NCI-H82 treated with DMSO at 0.1 percent for 48 hours (cell line): ENCODE data around the gene ANKRD35.
"Not testable (repeated sequence)": the region's sequence is repeated elsewhere in the genome, so short reads cannot be mapped to it uniquely, and the experiment has no call there.

Source experiments
- DNase-seq: peaks from one replicate; lab custom pipeline; 2025; ENCODE audit not compliant: unreplicated experiment; lab: John Stamatoyannopoulos, UW

The ANKRD35 gene

DNA sequence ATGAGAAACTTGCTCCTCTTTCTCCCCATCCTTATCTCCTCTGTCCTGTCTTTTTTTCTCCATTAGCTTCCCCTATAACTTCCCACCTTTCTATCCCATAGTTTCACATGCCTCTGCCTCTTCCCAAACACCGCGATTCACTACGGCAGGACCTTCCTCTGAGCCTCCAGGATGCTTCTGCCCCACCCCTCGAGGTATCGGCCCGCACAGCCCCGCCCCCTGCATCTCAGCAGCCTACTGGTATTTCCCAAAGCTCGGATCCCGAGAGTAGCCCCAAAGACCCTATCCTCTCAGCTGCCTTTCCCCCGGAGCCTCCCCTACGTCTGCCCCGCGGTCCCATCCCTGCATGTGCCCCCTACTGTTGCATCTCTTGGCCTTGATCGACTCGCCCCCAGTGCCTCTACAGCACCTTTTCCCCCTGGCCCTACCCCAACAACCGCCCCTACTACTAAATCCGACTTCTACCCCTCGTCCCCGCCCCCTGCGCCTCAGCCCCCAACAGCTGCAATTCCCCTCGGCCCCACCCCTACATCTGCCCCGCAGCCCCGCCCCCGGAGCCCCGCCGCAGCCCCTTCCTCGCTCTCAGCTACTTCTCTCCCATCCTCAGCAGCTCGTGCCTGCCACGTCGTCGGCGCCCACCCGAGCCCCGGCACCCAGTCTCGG lies 27.3 kb downstream of the ANKRD35 start:
- peak; percentile 87 for DNase-seq

DNA sequence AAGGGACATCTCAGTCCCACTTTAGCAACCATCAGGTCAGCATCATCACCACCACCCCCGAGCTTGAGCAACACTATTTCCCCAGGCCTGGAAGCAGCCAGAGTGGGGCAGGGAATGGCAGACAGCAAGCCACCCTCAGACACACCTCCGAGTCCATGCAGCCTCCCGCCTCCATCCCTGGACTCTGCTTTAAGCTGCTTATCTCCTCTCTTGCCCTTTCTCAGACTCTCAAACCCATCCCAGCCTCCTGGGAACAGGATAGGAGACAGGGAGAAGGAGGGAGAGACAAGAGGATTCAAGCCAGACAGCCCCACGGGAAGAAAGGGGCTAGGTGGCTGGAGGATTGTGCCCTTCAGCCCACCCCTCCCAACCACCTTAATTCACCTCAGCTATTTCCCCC lies 28.5 kb downstream of the ANKRD35 start:
- DNase-seq: no peak

DNA sequence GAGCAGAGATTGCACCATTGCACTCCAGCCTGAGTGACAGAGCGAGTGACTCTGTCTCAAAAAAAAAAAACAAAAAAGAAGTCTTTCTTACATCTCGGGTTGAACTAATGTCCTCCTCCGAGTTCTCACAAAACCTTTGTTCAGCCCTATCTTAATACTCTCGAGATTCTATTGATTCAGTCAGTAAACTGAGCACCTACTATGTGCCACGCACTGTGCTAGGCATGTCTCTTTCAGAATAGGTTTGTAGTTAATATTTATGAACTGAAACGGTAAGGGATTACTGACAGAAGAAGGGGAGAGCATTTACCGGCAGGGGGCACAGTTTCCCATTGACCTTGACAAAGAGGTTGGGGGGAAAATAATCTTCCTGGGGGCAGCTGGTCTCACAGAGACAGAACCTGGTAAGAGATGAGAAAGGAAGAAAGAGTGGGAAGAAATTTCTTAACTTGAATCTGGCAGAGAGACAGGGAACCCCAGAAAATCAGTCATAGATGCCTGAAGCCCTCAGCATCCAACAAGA lies 30.2 kb downstream of the ANKRD35 start:
- no peak for DNase-seq

DNA sequence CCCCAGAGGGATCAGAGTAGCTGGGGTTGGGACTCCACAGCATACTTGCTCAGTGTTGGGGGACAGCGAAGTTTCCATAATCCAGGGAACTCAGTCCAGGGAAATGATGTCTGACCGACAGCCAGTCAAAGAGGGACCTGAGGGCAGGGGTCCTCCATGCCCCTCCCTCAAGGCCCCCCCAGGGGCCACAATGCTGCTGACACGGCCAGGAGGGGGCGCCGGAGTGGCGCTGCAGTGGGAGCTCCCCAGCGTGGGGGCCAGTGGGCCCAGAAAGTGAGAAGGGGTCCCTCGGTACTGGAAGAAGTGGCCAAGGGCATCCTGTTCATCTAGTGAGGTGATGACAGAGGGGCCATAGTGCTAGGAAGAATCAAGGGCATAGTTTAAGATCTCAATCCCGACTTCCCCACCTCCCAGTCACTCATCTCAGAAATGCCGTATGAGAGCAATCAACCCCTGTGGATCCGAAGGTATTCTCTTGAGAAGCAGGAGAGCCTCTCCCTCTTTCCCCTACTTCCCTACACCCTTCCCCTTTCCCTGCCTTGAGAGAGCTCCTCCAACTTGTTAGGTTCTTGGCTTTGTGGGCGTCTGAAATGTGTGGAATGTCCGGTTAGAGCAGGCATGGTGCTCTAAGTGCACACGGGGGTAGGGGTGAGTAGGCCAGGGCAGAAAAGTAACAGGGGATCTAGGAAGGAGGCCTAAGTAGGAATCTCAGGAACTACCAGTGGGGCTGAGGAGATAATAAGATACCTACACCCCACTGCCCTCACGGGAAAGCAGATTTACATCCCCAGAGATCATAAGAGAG lies 36.1 kb downstream of the ANKRD35 start:
- no peak for DNase-seq

DNA sequence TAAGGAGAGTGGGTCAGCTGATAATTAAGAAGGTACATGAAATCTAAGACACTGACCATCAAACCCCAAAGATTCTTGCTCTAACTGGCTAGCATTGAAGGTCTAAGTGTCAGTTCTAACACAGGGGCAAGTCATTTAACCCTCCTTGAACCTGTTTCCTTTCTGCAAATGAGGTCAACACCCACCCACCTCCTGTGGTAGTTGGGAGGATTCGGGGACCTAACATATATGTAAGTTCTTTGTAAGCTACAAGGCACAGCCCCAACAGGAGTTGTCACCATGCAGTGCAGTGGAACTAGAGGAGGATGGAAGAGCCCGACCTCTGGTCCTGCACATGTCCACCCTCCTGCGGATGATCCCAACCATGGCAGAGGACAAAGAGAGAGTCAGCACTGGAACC lies 37.8 kb downstream of the ANKRD35 start:
- DNase-seq: no peak

DNA sequence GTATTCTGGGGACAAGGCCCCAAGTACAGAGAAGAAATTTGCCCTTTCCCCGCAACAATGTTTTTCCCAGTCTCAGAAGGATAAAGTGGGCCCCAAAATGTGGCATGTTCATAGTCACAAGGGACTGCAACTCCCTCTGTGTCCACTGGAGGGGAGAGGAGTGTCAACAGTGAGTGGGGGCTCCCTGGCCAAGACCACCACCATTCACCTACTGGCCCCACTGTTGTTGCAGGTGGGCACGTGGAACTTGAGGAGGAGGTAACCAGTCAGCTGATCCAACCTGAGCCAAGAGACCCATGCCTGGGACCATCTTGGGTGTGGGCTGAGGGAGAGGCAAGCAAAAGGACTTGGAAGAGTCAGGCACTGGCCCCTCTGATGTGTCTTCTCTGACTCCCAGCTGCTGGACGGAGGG lies 39.5 kb downstream of the ANKRD35 start:
- no peak for DNase-seq

DNA sequence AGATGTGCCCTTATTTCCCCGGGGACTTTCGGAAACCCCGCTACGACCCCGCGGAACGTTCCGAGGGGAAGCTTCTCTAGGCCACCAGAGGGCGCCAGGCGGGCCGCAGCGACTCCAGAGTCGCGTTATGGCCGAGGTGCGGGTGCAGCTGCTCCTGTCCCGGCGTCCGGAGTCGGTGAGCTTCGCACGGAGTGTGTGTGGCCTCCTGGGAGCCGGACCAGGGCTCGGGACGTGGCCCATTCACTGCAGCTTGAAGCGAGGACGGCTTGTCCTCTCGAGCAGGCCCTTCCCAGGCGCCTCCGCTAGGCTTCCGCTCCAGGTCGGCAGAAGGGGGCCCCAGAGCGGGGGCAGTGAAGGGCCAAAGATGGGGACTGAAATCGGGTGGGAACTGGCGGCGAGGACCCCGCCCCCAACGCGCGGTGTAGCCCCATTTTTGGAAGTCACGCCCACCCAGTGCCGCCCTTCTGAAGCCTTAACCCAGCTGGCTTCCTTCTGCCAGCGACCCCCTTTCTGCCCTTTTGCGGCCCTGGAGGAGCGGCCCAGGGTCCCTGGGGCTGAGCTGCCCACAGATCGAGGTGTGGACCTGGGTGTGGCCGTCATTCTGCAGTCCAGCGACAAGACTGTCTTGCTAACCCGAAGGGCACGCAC lies 40.0 kb downstream of the ANKRD35 start, which contains the start of gene NUDT17:
TSS of gene NUDT17 (plus strand) at position 117 of the 648 bp plus-strand sequence. CDS start at position 128, 11 bp downstream.
- DNase-seq: peak; percentile 55

DNA sequence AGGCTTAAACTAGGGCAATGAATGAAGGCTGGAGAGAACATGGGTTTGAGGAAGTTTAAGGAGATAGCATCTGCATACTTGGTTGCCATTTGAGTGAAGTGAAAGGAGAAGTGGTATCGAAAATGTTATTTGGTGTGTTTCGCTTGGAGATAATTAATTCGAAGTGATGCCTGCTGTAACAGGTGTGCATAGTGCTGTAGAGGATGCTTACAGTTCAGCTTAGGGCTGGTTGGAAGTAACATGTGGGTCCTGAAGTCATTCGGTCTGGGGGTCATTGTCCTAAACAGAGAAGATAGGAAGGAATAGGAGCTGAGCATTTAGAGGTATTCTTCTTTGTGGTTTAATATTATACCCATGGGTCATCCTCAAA lies 40.5 kb downstream of the ANKRD35 start:
- DNase-seq: peak; percentile 55

DNA sequence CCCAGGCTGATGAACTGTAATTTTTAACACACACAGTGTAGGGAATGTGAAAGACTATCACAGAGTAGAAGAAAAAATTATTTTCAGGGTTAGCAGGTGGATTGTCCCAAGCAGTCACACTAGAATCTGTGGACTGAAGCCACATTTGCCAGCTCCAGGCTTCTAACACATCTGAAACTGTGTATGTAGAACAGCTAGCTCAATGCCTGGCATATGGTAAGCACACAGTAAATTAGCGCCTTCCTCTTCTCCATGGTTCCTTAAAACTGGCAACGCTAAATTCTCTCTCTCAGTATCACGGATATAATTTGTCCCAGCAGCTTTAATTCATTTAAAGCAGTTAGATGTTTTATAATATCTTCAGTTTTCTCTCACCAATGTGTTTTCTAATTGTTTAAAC lies 42.6 kb downstream of the ANKRD35 start:
- DNase-seq: no peak

DNA sequence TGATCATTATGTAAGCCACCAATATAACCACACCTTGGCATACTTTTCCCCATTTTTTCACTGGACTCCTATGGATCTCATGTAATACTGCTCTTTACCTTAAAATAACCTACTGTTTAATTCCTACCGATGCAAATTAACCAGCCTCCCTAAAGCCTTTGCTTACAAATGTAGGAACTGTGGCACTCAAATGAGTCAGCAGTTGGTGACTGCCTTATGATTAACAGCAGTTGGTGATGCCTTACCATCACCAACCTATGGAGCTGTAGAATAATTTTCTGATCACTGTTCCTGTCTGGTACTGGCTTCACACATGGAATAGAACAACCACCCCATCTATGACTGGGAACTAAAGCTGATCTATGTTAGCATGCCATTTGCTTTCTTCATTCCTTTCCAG lies 48.0 kb downstream of the ANKRD35 start:
- DNase-seq: no peak

DNA sequence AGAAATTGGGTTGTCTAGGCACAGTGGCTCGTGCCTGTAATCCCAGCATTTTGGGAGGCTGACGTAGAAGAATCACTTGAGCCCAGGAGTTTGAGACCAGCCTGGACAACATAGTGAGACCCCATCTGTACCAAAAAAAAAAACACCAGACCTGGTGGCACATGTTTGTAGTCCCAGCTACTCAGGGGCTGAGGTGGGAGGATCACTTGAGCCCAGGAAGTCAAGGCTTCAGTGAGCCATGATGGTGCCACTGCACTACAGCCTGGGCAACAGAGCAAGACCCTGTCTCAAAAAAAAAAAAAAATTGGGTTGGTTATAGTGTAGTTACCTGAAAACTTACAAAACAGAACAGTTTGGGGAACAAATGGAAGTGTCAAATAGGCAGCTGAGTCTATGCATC lies 54.9 kb downstream of the ANKRD35 start:
- DNase-seq: not testable (repeated sequence)

DNA sequence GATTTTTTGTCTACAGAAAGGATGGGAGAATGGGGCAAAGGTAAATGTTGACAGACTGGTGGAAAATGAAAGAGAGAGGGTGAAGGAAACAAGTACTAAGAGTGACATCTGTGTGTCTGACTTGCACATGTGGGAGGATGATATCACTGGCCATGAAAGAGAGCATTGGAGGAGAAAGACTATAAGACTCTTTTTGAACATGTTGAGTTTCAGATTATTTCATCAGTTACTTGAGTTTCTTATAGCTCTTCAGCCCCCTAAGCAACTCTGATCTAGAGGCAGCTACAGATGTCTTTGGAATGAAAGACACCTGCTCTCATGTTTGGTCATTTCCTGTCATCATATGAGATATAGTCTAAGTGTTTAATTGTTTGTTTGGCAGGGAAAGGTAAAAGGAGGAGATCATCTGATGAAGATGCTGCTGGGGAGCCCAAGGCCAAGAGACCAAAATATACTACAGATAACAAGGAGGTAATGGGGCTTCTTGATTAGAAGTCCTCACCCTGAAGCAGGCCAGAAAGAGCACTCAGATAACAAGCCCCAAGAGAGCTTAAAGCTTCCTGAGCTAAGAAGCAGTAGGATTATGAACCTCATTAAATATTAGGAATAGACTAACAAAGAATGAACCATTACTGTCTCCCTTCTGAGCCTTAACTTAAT lies 57.2 kb downstream of the ANKRD35 start:
- DNase-seq: no peak

DNA sequence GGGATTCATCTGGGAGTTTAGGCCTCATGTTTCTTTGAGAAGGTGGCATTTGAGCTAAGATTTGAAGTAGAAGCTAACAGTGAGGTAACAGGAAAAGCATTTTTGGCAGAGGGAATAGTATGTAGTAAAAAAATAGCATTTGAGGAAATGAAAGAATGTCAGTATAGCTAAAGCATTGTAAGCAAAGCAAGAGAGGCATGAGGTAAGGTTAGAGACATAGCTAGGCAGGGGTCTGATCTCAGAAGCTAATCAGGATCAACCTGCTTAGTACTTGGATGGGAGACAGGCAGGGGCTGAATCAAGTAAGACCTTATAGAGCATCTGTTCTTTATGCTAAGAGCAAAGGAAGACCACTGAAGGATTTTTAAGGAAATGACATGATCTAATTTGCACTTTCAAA lies 57.7 kb downstream of the ANKRD35 start:
- DNase-seq: no peak

DNA sequence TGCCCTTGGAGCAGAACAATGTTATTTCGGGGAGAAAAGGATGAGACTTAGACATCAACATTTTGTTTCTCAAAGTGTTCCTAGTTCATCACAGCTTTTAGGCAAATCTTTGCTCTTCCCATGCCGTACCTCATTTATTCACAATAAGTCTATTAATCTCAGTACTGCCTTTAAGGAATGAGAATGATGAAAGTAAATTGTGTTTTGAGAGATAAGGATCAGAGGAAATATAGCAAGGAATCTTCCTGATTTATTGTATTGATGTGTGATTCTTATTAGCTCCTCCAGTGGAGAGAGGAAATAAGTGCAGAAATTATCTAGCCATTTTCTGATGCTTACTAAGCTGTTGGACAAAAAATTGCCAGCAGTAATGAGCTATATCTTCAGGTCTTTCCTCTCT lies 59.6 kb downstream of the ANKRD35 start:
- no peak for DNase-seq

DNA sequence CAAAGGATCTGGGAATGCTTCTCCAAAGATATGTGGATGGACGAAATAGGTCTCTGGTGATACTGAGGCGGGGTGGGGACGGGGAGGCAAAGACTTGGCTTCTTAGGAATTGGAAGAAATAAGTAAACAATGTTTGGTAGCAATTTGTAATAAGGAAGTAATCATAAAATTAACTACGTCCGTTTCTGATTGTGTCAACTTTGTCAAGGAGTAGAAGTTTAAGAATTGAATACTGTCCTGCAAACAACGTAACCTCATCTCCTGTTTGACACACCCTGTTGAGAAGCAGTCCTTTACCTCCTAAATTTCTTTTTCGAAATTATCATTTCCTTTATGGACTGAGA lies 61.2 kb downstream of the ANKRD35 start:
- DNase-seq: no peak

DNA sequence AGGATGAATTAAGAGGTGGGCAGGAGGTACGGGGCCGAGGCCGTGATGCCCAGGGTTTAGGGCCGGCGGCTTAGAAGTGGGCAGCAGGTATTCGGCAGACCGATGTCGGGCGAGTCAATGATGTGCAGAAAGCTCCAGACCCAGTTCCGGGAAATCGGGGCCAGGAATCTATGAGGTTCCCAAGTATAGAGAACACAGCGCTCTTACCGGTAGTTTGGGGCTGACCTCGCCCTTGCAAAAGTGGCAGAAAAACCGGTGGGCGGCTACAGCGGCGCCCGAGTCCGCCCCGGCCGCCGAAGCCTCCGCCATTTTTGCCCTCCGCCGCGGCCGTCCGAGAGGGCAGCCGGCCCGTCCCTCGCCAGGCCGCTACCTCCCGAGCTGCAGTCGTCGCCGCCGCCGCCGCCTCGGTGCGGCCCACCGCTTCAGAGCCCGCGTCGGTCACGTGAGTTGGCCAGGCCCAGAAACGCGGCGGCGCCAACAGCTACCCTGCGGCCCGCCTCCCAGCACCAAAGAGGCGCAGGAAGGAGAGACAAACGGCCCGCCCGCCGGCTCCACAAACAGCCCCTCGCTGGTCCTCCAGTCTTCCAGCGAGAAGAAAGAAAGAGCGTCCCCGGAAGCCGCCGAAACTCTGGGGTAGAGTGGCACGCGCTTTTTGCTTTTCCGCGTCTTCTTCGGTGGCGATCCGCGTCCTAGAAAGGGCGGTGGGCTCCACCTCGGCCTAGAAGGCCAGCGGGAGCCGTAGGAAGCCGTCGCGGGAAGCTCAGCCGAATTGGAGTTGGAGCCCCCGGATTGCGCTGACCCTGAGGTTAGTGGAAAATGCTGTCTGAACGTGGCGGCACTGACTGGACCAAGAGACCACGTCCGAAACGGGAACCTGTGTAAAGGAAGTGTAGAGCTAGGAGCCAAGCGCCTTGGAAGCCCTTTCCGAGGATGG lies 61.8 kb downstream of the ANKRD35 start, which contains the start of the genes POLR3C and RNF115:
TSS of gene POLR3C (plus strand) at position 636 of the 934 bp plus-strand sequence. CDS start 1,577 bp downstream, outside the sequence.
TSS of gene RNF115 (minus strand) at position 531 of the 934 bp plus-strand sequence. CDS start at position 309, 222 bp downstream.
- DNase-seq: peak; percentile 79

DNA sequence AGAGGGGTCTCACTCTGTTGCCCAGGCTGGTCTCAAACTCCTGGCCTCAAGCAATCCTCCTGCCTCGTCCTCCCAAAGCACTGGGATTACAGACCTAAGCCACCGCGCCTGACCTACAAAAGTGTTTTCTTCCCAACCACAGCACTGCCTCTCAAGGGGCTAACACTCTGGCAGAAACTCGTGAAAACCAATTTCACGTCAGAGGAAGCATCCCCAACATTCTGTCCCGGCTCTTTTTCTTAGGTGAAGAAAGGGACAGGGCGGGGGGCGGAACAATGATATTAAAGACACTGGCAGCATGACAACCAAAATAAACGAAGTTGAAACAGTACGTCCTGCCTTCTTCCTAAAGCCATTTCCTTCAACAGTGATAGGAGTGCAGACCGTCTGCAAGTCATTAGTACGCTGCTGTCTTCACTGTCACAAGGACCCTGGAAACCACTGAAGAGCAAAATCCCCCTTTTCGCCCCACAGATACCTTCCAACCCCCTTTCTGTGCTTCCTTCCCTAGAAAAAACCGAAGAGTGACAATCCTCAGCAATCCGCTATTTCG lies 62.8 kb downstream of the ANKRD35 start:
- not testable (repeated sequence) for DNase-seq

DNA sequence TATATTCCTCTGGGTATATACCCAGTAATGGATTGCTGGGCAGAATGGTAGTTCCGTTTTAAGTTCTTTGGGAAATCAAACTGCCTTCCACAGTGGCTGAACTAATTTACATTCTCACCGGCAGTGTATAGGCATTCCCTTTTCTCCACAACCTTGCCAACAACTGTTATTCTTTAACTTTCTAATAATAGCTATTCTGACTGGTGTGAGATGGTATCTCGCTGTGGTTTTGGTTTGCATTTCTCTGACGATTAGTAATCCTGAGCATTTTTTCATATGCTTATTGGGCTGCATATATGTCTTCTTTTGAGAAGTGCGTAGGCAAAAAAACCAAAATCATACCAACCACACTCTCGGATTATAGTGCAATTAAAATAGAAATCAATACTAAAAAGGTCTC lies 67.6 kb downstream of the ANKRD35 start:
- not testable (repeated sequence) for DNase-seq
